KMS-11 (cell line): ENCODE results near the gene NDUFAF5.

Experiments
- H2AFZ ChIP-seq: fragments of 200-600 bp; sonication (generic); 2 replicates; pipeline ENCODE4 v1.6.1; 2016; ENCODE audit warnings: antibody characterized with exemption, mixed run types, low read depth
- H3K27ac ChIP-seq: fragments of 200-600 bp; sonication (generic); 2 replicates; pipeline ENCODE4 v1.6.1; 2016; ENCODE audit warnings: mild to moderate bottlenecking, mixed run types
- H3K27me3 ChIP-seq: fragments of 200-600 bp; sonication (generic); 2 replicates; pipeline ENCODE4 v1.6.1; 2017; ENCODE audit warnings: mild to moderate bottlenecking, low read depth, mixed run types, moderate library complexity; ENCODE audit not compliant: insufficient read depth
- H3K36me3 ChIP-seq: fragments of 200-600 bp; sonication (generic); 2 replicates; pipeline ENCODE4 v1.6.1; 2017; ENCODE audit warnings: mild to moderate bottlenecking, mixed run types; ENCODE audit not compliant: insufficient read depth
- H3K4me1 ChIP-seq: fragments of 200-600 bp; sonication (generic); 2 replicates; pipeline ENCODE4 v1.6.1; 2016; ENCODE audit warnings: mild to moderate bottlenecking, low read depth, mixed run types; ENCODE audit not compliant: poor library complexity, severe bottlenecking
- H3K4me2 ChIP-seq: fragments of 200-600 bp; sonication (generic); 2 replicates; pipeline ENCODE4 v1.7.0; 2016; ENCODE audit warnings: mild to moderate bottlenecking, mixed run types
- H3K4me3 ChIP-seq: fragments of 200-600 bp; sonication (generic); IDR thresholded peaks from 2 replicates; pipeline ENCODE4 v1.6.1; 2017; ENCODE audit warnings: low read depth, low read length, mixed read lengths; ENCODE audit not compliant: insufficient read depth
- H3K79me2 ChIP-seq: fragments of 200-600 bp; sonication (generic); 2 replicates; pipeline ENCODE4 v1.6.1; 2016; ENCODE audit warnings: low read depth, mixed run types; ENCODE audit not compliant: insufficient read depth
- H3K9ac ChIP-seq: fragments of 200-600 bp; sonication (generic); 2 replicates; pipeline ENCODE4 v1.6.1; 2016; ENCODE audit warnings: mild to moderate bottlenecking, mixed run types
- H4K20me1 ChIP-seq: fragments of 200-600 bp; sonication (generic); 2 replicates; pipeline ENCODE4 v1.6.1; 2016; ENCODE audit warnings: mild to moderate bottlenecking, mixed run types; ENCODE audit not compliant: insufficient read depth
- TF ChIP-seq, protein P1 (sequence below): fragments of 200-600 bp; sonication (generic); conservative IDR thresholded peaks from 2 replicates; pipeline ENCODE4 v1.6.1; 2017; ENCODE audit warnings: low read depth, mild to moderate bottlenecking, antibody characterized with exemption, low read length, moderate library complexity, mixed read lengths

NDUFAF5 gene

DNA sequence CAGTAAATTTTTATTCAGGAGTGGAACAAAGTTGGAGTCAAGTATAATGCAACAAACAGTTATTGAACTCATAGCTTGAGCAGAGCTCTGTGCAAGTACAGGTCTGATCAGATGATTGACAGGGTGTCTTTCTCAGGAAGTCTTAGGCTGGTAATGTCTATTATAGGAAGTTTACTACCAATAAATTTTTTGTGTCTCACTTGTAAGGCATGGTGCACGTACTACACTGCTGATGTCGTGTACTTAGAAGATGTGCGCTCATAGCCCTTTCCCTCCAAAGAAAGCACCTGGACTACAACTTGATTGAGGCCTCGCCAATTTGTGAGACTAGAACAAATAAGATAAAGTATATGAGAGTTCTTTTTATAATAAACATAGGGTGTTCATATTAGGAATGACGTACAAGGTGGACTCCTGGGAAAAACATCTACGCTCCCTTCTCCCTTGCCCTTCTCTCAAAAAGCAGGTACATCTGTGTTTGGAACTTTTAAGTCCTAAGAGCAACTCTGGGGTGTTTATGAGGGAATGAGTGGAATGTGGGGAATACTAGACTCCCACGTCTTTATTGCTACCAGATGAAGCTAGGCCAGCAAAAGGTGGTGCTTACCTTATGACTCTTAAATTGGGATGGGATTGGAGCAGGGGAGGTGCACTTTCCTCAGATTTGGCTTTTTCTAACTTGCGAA, 1.5 kb downstream of the NDUFAF5 start:
- H4K20me1 ChIP-seq: no peaks in the 10 kb centered on the region
- H3K27ac ChIP-seq: no peak overlapping the region
- peaks cover 30% of the 10 kb centered on the region for H3K79me2 ChIP-seq
- H2AFZ ChIP-seq: no peak overlapping the region
- H3K4me2 ChIP-seq: peak overlapping the region; percentile 57
- no peaks in the 10 kb centered on the region for H3K27me3 ChIP-seq
- H3K36me3 ChIP-seq: peaks cover 3% of the 10 kb centered on the region; the same call in 1 of the 2 replicates
- TF ChIP-seq, protein P1, sequence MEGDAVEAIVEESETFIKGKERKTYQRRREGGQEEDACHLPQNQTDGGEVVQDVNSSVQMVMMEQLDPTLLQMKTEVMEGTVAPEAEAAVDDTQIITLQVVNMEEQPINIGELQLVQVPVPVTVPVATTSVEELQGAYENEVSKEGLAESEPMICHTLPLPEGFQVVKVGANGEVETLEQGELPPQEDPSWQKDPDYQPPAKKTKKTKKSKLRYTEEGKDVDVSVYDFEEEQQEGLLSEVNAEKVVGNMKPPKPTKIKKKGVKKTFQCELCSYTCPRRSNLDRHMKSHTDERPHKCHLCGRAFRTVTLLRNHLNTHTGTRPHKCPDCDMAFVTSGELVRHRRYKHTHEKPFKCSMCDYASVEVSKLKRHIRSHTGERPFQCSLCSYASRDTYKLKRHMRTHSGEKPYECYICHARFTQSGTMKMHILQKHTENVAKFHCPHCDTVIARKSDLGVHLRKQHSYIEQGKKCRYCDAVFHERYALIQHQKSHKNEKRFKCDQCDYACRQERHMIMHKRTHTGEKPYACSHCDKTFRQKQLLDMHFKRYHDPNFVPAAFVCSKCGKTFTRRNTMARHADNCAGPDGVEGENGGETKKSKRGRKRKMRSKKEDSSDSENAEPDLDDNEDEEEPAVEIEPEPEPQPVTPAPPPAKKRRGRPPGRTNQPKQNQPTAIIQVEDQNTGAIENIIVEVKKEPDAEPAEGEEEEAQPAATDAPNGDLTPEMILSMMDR: no peak
- peaks cover 20% of the 10 kb centered on the region for H3K4me1 ChIP-seq
- no peak overlapping the region for H3K9ac ChIP-seq
- H3K4me3 ChIP-seq: no peak overlapping the region

DNA sequence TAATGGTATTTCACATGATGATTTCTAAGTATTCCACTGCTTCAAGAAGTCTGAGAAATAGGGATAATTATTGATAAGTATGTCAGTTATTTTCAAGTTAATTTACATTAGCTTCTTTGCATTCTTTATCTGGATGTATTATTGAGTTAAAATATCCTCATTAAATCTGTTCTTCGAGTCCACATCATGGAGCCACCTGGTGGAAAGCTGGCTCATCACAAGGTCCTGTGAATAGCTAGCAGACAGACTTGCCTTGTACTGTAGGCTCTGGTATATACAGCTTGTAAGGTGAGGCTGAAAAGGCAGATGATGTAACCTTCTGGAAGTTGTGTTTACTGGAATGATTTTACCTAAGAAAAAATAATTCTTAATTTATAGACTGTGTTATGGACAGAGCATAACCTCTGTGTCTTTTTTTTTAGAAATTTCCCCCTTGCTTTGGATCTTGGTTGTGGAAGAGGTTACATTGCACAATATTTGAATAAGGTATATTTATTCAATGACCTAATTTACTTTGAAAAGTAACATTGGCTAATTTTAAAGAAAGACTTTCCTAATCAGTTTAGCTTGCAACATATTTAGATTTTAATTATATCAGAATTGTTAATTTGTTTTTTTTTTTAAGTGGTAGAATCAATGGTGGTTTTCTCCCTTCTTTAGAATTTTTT, 3.5 kb downstream of the NDUFAF5 start:
- Histone ChIP-seq H2AFZ (no peak overlapping the region), H3K36me3 (peaks cover 3% of the 10 kb centered on the region; the same call in 1 of the 2 replicates), H3K79me2 (peaks cover 29% of the 10 kb centered on the region), H3K9ac (no peak overlapping the region), H3K4me1 (peaks cover 19% of the 10 kb centered on the region), H3K4me3 (no peak overlapping the region), H4K20me1 (no peaks in the 10 kb centered on the region), H3K27ac (no peak overlapping the region), H3K27me3 (no peaks in the 10 kb centered on the region), H3K4me2 (no peak overlapping the region)
- TF ChIP-seq, protein P1: peak; percentile 56; the same call in 1 of the 2 replicates

DNA sequence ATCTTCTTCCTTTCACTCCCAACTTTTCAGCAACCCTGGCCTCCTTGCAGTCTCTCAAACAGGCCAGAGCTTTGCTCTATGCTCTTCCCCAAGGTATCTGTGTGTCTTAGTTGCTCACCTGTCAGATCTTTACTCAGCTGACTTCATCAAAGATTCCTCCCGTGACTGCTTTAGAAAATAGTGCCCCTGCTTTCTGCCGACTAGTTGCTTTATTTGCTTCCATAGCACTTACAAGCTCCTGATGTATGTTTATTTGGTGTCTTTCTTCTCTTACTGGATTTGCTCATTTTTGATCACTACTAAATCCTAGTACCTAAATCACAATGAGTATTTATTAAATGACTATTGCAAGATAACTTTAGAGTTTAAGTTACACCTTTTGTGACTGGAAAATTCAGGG, 5.9 kb downstream of the NDUFAF5 start:
- TF ChIP-seq, protein P1: no peak
- Histone ChIP-seq H3K79me2 (peaks cover 10% of the 10 kb centered on the region), H3K36me3 (peaks cover 7% of the 10 kb centered on the region; the same call in 1 of the 2 replicates)

DNA sequence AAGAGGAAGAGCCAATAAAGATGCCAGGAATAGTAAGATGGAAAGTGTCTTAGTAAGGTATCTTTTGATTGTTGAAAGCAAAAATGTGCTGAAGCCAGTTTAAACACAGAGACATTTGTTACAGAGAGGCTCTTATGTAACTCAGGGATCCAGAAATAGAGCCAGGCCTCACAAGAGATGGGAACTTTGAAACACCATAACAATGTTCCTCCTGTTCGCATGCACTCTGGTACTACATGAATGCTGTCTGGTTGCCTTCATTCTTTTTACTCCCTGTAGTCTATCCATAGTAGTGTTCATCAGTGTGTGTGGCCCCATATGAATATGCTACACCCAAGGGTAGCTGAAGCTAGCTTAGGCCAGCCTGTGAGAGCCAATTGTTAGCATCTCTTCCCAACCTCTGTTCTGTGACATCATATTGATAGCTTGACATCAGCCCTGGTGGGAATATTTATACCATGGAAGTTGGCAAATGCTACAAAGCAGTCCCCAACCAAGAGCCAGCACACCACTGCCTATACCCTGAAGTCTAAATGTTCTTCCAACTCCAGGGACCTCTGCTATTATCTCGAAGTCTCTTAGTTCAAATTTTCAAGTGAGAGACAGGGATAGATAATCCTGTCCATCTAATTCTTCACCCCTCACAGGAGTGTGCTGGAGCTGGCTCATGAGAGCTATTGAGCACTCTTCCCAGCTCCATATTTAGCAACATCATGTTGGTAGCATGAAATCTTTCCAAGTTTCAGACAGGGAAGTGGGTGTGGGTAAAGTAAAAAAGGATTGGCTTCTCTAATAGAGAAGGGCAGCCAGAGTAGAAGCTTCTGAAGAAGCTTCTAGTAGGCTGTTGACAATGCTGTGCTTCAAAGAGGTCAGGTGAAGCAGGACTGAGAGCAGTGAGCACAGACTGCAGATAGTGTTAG, 7.0 kb downstream of the NDUFAF5 start:
- H2AFZ ChIP-seq: no peak overlapping the region
- H3K36me3 ChIP-seq: peaks cover 7% of the 10 kb centered on the region; the same call in 1 of the 2 replicates
- no peak overlapping the region for H3K4me3 ChIP-seq
- H3K9ac ChIP-seq: no peak overlapping the region
- no peaks in the 10 kb centered on the region for H3K27me3 ChIP-seq
- H3K27ac ChIP-seq: no peak overlapping the region
- H3K4me2 ChIP-seq: no peak overlapping the region
- no peaks in the 10 kb centered on the region; the same call in 1 of the 2 replicates for H3K79me2 ChIP-seq
- no peaks in the 10 kb centered on the region for H4K20me1 ChIP-seq
- H3K4me1 ChIP-seq: peaks cover 2% of the 10 kb centered on the region
- TF ChIP-seq, protein P1: no peak

More for the DNA sequence above, 5.9 kb downstream of the NDUFAF5 start:
- H3K4me2 ChIP-seq: no peak overlapping the region
- H3K27ac ChIP-seq: no peak overlapping the region
- H3K4me1 ChIP-seq: peaks cover 13% of the 10 kb centered on the region
- H3K9ac ChIP-seq: no peak overlapping the region
- H2AFZ ChIP-seq: no peak overlapping the region
- H3K27me3 ChIP-seq: no peaks in the 10 kb centered on the region
- no peaks in the 10 kb centered on the region for H4K20me1 ChIP-seq
- H3K4me3 ChIP-seq: no peak overlapping the region
